AG08396 (cell line): Measurements from ENCODE around the gene PKNOX1.
"Not testable (repeated sequence)": the region's sequence is repeated elsewhere in the genome, so short reads cannot be mapped to it uniquely, and the experiment has no call there.

Source experiments
- DNase-seq: peaks from one replicate; pipeline ENCODE4 v3.0.0; 2012; ENCODE audit warnings: low spot score, mixed read lengths

Gene PKNOX1

GRCh38 chr21:42951193-42951592 lies 23.2 kb upstream of the PKNOX1 start:
- DNase-seq: not testable (repeated sequence)

DNA sequence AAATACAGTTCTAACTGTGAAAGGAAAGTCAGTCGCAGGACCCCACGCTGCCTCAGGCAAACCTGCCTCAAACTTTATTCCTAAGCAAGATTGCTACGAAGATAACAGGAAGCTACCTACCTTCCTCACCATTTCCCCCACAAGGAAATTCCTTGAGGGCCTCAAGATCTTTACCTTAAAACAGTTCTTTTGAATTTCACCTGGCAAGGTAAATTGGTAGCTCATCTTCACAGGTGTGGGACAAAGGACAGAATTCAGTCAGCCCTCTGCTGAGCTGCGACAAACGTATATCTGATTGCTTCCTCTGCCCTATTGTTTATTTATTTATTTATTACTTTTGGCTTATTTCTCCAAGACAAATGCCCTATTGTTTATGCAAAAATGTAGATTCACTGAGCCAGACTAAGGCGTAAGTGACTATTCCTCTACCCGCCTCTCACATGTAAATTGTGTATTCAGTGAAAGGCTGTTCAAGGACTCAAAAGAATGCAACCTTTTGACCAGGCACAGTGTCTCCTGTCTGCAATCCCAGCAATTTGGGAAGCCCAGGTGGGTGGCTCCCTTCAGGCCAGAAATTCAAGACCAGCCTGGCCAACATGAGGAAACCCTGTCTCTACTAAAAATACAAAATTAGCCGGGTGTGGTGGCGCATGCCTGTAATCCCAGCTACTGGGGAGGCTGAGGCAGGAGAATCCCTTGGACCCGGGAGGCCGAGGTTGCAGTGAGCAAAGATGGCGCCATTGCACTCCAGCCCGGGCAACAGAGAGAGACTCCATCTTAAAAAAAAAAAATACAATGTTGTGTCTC lies 17.3 kb upstream of the PKNOX1 start:
- no peak for DNase-seq

DNA sequence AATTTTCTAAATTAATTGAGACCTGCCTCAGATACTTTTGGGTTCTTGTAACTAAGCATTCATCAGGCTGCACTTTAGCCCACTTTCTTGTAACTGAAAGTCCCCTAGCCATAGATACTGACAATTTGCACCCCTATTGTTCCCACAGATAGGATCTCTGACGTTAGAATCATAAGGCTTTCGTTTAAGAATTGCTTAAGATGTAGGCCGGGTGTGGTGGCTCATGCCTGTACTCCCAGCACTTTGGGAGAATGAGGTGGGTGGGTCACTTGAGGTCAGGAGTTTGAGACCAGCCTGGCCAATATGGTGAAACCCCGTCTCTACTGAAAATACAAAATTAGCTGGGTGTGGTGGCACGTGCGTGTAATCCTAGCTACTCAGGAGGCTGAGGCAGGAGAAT lies 16.2 kb upstream of the PKNOX1 start:
- DNase-seq: not testable (repeated sequence)

DNA sequence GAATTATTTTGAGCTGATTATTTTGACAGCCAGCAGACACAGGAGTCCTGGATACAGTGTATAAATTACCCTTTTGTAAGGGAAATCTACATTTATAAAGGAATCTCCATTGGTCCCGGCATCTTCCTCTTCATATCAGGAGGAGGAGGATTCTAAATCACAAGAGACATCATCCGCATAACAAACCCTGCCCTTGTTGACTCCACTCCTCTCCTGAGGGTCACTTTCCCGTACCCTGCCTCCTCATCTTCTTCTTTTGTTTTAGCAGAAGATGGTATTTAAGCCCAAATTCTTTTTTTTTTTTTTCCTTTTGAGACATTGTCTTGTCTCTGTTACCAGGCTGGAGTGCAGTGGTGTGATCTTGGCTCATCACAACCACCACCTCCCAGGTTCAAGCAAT lies 14.6 kb upstream of the PKNOX1 start:
- no peak for DNase-seq

- DNase-seq: no peak
Observed at GRCh38 chr21:42962380-42963007, 11.9 kb upstream of the PKNOX1 start.

DNA sequence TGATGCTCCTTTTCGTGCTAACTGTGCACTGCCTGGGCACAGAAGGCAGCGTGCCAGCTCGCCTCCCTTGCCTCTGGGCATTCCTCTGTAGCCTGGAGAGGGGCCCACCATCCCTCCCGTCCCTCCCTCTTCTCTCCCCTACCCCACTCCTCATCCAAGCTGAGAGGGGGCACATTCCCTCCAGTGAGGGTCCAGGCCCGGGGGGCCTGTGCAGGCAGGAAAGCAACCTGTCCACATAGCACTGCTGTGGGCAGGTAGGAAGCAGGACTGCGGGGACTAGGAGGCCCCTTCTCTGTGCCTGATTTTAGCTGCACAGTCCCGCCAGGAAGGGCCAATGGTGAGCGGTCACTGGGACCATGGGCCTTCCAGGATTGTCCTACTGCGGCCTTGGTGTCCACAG lies 10.3 kb upstream of the PKNOX1 start:
- no peak for DNase-seq

DNA sequence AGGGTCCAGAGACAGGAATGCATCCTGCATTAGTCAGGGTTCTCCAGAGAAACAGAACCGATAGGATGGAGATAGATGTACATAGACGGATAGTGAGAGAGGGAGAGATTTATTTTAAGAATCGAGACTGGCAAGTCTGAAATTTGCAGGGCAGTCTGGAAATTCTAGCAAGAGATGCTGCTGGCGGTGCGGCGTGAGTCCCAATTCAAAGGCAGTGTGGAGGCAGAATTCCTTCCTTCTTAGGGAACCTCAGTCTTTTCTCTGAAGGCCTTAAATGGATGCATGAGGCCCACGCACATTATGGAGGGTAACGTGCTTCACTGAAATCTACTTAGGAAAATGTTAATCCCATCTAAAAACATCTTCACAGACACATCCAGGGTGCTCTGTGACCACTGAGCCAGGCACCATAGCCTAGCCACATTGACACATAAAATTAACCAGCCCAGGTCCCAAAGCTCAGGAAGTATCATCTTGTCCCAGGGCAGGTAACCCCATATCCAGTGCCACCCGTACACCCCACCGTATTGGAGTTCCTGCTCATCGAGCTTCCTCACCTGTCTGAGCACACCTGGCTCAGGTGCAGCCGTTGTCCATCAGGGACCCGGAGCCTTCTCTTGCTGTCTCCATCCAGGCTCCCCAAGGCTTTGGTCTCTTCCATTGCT lies 9.7 kb upstream of the PKNOX1 start:
- no peak for DNase-seq

- no peak for DNase-seq
Observed at GRCh38 chr21:42965211-42965560, 9.2 kb upstream of the PKNOX1 start.

- not testable (repeated sequence) for DNase-seq
Observed at GRCh38 chr21:42967616-42968015, 6.7 kb upstream of the PKNOX1 start.

- no peak for DNase-seq
Observed at GRCh38 chr21:42969193-42969600, 5.2 kb upstream of the PKNOX1 start.

GRCh38 chr21:42970946-42971653 lies 3.3 kb upstream of the PKNOX1 start:
- no peak for DNase-seq

DNA sequence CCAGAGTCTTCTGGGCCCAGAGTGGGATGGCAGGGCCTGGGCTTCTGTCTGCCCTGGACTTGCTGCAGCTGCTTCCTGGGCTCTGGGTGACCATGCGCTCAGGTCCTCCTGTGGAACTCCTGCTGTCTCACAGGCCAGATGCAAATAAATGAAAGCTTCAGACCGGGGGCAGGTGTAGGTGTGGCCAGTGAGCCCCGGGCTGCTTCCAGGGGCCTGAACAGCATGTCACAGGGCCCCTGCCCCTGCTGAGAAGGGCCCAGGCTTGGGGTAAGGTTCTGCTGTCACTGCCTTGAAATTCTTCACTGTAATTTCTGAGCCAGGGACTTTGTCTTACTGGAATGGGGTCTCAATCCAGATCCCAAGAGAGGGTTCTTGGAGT lies 2.5 kb upstream of the PKNOX1 start:
- DNase-seq: no peak

DNA sequence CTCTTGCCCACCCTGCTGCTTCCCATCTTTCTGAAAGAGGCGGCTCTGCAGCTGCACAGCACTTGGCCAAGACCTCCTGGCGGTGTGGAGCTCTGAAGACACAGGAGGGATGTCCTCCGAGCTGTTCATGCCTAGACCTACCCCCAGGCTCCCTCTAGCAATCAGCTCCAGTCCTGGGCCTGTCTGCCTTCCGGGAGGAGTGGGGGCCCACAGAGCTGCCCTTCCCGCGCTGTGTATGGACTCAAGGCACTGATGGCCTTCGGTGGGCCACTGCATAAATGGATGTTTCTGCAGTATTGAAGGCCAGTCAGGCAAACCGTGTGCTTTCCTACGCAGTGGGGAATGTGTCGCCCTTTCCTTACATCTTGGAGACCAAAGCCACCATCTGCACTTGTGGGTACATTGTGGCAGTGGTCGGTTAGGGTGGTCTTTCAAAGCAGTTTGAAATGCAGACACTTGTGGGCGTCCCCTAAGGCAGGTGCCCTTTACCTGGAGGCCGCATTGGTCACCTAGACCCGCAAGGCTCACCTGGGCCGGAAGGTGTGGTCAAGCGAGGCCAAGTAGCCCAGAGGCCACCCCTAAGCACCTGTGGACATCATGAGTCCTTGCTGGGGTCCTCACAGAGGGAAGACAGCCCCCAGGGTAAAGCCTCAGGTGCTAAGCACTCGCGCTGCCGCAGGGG lies 912 bp upstream of the PKNOX1 start:
- DNase-seq: no peak

DNA sequence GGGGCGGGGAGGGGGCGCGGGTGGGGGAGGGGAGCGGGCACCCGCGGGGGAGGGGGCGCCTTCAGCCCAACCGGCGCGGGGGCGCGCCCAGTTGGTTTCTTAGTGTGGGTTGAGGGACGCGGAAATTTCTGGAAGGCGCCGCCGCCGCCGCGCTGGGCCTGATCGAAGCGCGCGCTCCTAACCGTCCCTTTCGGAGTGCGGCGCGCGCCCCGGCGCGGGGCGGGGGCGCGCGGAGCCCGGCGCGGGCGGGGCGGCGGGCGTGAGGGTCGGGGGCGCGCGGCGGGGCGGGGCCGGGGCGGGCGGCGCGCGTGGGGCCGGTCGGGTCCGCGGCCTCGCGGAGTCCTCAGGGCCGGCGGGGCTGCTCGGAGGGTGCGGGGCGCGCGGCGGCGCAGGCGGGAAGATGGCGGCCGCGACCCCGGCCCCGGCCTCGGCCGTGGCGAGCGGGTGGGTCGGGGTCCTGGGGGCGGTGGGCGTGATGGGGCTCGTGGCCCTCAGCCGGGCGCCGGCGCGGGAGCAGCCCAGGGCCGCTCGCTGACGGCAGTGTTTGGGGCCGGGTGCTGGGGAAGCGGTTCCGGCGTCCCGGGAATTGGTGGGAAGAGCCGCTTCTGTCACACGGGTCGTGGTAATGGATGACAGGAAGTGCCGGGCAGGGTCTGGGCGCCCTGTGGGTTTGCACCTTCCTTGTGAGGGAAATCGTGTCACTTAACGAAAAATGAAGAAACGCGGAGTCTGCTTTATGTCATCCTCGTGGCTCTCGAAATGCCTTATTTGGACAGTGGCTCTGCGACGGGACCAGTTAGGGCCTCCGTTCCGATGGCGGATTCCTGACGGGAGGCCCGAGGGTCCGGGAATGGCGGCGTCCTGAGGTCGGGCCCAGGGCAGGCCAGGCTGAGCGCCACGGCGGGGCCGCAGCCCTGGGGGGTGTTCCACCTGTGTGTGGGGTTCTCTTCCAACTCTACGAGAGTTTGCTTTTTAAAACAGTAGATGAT lies 764 bp downstream of the PKNOX1 start:
- DNase-seq: peak; percentile 90

DNA sequence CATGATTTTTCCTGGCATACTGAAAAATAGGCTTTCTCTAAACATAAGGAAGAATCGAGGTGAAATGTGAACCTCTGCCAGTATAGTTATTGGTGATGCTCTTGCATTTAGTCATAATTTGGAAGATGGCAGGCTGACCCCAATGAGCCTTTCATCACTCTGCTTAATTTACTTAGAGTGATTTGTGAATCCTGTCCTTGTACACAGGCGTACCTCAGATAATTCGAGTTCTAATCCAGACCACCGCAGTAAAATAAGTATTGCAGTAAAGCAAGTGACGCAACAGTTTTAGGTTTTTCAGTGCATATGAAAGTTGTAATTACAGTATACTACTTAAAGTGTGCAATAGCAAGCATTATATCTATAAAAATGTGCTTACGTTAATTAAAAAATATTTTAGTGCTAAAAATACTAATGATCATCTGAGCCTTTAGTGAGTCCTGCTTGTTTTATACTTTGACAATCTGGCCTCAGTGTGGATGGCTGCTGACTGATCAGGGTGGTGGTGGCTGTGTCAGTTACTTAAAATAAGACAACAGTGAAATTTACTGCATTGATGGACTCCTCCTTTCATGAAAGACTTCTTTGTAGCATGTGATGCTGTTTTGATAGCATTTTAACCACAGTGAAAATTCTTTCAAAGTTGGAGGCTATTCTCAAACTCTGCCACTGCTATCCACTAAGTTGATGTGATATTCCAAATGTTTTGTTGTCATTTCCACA lies 1.7 kb downstream of the PKNOX1 start:
- no peak for DNase-seq

- DNase-seq: no peak
Observed at GRCh38 chr21:42980312-42981213, 6.2 kb downstream of the PKNOX1 start.

- DNase-seq: no peak
Observed at GRCh38 chr21:42981214-42981523, 6.8 kb downstream of the PKNOX1 start.

DNA sequence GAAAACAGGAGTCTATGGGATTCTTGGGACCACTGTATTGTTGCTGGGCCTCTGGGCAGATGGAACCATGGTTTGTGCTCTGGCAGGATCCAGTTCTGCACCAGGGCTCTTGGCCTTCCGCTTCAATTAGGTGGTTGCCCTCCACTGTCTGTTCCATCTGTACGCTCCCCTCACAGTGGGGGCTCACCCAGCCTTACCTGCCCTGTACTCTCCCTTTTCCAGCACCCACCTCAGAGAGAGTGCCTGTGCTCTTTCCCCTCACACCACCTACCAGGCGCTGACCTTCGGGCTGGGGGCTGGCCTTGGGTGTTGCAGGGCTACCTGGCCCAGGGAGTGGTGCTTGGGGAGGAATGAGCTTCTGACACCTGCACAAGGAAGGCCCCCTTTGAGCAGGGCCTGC lies 7.5 kb downstream of the PKNOX1 start:
- DNase-seq: no peak

DNA sequence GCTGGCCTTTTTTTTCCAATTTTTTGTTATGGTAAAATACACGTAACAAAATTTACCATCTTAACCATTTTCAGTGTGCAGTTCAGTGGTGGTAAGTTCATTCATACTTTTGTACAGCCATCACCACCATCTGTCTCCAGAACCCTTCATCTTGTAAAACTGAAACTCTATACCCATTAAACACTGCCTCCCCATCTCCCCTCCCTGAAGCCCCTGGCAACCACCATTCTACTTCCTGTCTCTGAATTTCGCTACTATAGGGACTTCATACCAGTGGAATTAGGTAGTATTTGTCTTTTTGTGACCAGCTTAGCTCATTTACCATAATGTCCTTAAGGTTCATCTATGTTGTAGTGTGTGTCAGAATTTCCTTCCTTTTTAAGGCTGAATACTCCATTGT lies 8.7 kb downstream of the PKNOX1 start:
- no peak for DNase-seq
